AG09309 (cell line): ENCODE measurements around the gene ADAM11.
A peak's percentile ranks its signal among the peaks of the same experiment; 100 is the strongest.

Source experiments
- DNase-seq: peaks from one replicate; pipeline ENCODE4 v3.0.0-alpha.2; 2010; ENCODE audit warnings: low read depth
- H3K4me3 ChIP-seq: 2 replicates; pipeline ENCODE4 v1.5.1; 2011; ENCODE audit warnings: mild to moderate bottlenecking, low read depth, low read length, moderate library complexity; ENCODE audit not compliant: control insufficient read depth
- TF ChIP-seq, protein P1 (sequence below): IDR thresholded peaks from 2 replicates; pipeline ENCODE4 v1.5.1; 2011; ENCODE audit warnings: mild to moderate bottlenecking, low read depth, low read length, inconsistent platforms; ENCODE audit not compliant: insufficient read depth, control insufficient read depth; ENCODE audit errors: missing control alignments

ADAM11 gene

DNA sequence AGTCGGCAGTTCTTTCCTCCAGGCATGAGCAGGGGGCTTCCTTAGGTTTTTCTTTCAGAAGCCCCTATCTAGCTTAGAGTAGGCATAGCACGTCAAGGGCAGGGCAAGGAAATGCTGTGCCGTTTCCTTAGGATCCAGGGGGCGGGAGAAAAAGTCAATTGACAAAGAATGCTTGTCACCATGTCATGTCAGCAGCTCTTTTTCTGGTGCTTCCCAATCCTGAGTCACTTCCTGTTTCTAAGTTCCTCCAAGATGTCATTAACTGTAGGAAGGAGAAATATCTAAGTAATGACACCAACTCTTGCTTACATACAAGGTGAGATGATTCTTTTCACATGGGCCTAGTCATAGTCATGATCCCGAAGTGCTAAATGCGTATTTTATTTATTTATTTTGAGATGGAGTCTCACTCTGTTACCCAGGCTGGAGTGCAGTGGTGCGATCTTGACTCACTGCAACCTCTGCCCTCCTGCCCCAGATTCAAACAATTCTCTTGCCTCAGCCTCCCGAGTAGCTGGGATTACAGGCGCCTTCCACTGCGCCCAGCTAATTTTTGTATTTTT is 36.1 kb downstream of the ADAM11 start:
- TF ChIP-seq, protein P1, sequence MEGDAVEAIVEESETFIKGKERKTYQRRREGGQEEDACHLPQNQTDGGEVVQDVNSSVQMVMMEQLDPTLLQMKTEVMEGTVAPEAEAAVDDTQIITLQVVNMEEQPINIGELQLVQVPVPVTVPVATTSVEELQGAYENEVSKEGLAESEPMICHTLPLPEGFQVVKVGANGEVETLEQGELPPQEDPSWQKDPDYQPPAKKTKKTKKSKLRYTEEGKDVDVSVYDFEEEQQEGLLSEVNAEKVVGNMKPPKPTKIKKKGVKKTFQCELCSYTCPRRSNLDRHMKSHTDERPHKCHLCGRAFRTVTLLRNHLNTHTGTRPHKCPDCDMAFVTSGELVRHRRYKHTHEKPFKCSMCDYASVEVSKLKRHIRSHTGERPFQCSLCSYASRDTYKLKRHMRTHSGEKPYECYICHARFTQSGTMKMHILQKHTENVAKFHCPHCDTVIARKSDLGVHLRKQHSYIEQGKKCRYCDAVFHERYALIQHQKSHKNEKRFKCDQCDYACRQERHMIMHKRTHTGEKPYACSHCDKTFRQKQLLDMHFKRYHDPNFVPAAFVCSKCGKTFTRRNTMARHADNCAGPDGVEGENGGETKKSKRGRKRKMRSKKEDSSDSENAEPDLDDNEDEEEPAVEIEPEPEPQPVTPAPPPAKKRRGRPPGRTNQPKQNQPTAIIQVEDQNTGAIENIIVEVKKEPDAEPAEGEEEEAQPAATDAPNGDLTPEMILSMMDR, result no peak
- no peak overlapping the region for H3K4me3 ChIP-seq
- DNase-seq, result peak; percentile 64

DNA sequence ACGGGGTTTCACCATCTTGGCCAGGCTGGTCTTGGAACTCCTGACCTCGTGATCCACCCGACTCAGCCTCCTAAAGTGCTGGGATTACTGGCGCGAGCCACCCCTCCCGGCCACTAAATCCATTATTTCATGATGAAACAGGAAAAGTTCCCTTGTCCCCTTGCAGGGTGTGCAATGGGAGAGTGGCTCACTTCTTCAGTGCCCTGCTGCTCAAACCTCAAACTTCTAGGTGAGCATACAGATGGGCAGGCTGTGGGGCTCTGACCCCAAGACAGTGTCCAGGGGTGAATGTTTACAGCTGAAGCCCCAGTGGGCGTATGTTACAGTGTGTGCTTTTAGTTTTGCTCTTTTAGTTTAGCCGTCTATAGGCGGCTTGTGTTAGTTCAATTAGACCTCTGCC is 36.6 kb downstream of the ADAM11 start:
- TF ChIP-seq, protein P1, result no peak
- DNase-seq, result no peak
- no peak overlapping the region for H3K4me3 ChIP-seq

DNA sequence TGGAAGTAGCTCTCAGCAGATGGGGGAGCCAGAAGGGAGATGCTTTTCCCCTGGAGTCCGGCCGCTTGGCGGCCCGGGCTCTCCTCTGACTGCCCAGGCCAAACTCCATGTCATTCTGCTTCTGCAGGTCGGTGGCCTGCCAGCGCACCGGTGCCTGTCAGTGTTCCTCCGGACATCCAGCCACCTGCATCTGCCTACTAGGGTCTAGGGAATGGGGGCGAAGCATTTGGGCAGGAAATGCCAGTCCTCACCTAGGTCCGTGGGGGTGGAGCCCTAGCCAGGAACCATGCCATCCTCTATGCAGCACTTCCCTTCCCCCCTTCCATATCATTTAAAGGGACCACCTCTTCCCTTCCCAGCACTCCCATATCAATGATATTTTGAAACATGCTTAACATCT is 37.1 kb downstream of the ADAM11 start:
- no peak for DNase-seq
- H3K4me3 ChIP-seq, result no peak overlapping the region
- TF ChIP-seq, protein P1, result no peak

DNA sequence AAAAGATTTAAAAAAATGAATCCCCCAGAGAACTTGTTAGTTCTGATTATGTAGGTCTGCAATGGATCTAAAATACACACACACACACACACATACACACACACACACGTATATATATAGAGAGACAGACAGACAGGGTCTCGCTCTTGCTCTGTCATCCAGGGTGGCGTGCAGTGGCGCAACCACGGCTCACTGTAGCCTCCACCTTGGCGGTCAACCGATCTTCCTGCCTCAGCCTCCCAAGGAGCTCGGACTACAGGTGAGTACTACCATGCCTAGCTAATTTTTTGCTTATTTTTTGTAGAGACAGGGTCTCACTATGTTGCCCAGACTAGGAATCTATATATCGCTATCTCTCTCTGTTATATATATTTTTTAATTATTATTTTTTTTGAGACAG is 37.9 kb downstream of the ADAM11 start:
- H3K4me3 ChIP-seq, result no peak overlapping the region
- no peak for DNase-seq
- TF ChIP-seq, protein P1, result no peak

DNA sequence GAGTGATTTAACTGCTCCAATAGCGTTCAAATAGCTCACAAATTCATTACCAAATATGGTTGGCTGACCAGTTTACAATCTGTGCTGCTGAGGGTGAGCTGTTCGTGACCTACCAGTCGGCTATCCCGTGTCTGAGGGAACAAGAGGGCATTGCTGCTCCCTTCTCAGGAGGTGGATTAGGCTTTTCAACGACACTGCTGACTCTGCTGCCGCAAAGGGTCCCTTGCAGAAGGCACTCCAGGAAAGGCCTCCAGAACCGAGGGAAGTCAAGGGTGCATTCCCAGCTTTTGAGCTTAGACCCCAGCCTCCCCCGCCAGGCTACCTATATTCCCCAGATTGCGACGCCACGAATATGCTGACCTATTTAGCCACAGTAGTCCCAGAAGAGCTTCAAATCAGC is 39.0 kb downstream of the ADAM11 start:
- TF ChIP-seq, protein P1, result no peak
- no peak for DNase-seq
- H3K4me3 ChIP-seq, result no peak overlapping the region

DNA sequence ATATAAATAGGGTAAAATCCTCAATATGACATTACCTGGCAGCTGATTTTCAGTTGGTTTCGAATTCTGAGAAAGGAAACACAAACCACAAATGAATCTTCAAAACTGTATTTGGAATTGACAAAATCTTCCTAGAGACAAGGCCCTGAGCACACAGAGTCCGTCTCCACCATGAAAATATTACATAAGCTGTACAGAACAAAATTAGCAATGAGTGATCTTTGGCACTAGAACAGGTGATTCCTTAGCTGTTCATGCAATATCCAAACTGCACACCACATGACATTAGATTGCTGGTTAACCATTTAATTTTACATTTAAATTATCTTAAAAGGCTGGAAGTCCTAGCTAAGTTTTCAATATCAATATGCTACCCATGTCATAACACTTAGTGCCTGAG is 39.6 kb downstream of the ADAM11 start:
- no peak overlapping the region for H3K4me3 ChIP-seq
- TF ChIP-seq, protein P1, result no peak
- DNase-seq, result no peak

DNA sequence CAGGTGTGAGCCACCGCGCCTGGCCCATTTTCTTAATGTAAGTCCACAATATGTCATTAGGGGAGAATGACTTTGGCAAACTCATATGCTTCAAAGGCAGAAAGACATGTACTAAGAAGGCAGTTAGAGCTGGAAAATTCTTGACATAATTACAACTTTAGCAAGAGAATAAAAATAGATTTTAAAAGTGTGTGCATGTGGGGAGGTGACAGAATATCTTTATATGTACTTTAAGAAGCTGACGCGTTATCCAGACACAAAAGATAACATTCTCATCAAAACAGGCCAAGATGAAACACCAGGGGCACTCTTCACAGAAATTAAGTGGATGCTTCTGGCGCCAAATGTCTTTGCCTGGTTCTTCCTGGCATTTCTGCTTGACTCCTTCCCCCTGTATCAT is 43.1 kb downstream of the ADAM11 start:
- no peak for DNase-seq
- TF ChIP-seq, protein P1, result no peak
- no peak overlapping the region for H3K4me3 ChIP-seq
